K562 (cell line): ENCODE measurements around the gene AARSD1. TPM values are rescaled to one million over a fixed set of nuclear protein-coding genes. Genes with fewer than 3 reads are reported as not detected.

Experiments used
- ATAC-seq: fragments of 200-7000 bp; cut with Tn5 transposase; 3 replicates; pipeline ENCODE4 v1.9.1; 2020; ENCODE audit warnings: moderate library complexity
- BruUV-seq: library from RNA; stranded (reverse); fragments of 400-500 nt; replicated peaks from 2 replicates; lab custom pipeline; 2021; lab: Mats Ljungman, UMichigan
- CTCF ChIA-PET: fragments of 300-600 bp; formaldehyde crosslinking; extraction: SDS; loops from one replicate; lab custom pipeline; 2021; ENCODE audit warnings: low intra/inter-chr PET ratio; lab: Yijun Ruan, JAX
- POLR2A ChIA-PET: fragments of 300-600, 350-650 bp; sonication (Branson Sonifier 250); formaldehyde crosslinking; extraction: SDS; loops from one replicate; lab custom pipeline; 2021; ENCODE audit warnings: antibody characterized with exemption, inconsistent platforms; lab: Yijun Ruan, JAX
- DNase-seq, 4 experiments: peaks; one replicate each; pipeline versions ENCODE4 v3.0.0 to v3.0.0-alpha.2; 2011 to 2018; ENCODE audit warnings: low spot score in 3 of 4, mixed read lengths in 3 of 4; ENCODE audit errors: extremely low read depth in 1 of 4
- FAIRE-seq: peaks from 2 replicates; lab custom pipeline; 2011; peaks lifted over from hg19 to GRCh38; lab: Jason Lieb, UNC
- H2AFZ ChIP-seq: 2 replicates; pipeline ENCODE4 v1.6.0; 2011; ENCODE audit warnings: low read depth, low read length, control low read depth, inconsistent platforms
- H3K27ac ChIP-seq: fragments of 200-600 bp; 3 replicates; pipeline ENCODE4 v1.8.0; 2011; ENCODE audit warnings: low read depth, mild to moderate bottlenecking, control low read depth, inconsistent platforms, low read length, moderate library complexity, mixed read lengths; ENCODE audit errors: extremely low read depth
- H3K27me3 ChIP-seq, 2 experiments: fragments of 300-600 bp in 1 of 2; 2 replicates in 1 of 2; 3 replicates in 1 of 2; pipeline versions ENCODE4 v1.6.0 to v1.8.0; 2011; ENCODE audit warnings: inconsistent platforms in 2 of 2, low read length in 2 of 2, mild to moderate bottlenecking in 1 of 2, mixed read lengths in 1 of 2, moderate library complexity in 1 of 2; ENCODE audit not compliant: control insufficient read depth in 2 of 2, insufficient read depth in 2 of 2
- H3K36me3 ChIP-seq: fragments of 300-600 bp; 3 replicates; pipeline ENCODE4 v1.8.0; 2011; ENCODE audit warnings: mild to moderate bottlenecking, low read length, inconsistent platforms; ENCODE audit not compliant: control insufficient read depth, insufficient read depth
- H3K4me1 ChIP-seq, 2 experiments: fragments of 200-600 bp in 1 of 2; replicated peaks in 1 of 2; 2 replicates in 1 of 2; 3 replicates in 1 of 2; pipeline versions ENCODE4 v1.5.1 to v1.8.0; 2011; ENCODE audit warnings: inconsistent platforms in 2 of 2, low read length in 2 of 2, mild to moderate bottlenecking in 1 of 2, mixed read lengths in 1 of 2, moderate library complexity in 1 of 2; ENCODE audit not compliant: control insufficient read depth in 2 of 2, insufficient read depth in 2 of 2
- H3K4me2 ChIP-seq: 2 replicates; pipeline ENCODE4 v1.6.1; 2011; ENCODE audit warnings: low read length, control low read depth, inconsistent platforms, mixed read lengths; ENCODE audit not compliant: insufficient read depth
- H3K4me3 ChIP-seq: fragments of 200-600 bp; sonication (generic), shearing (Covaris generic); 2 replicates; pipeline ENCODE4 v1.5.1; 2016; ENCODE audit warnings: control low read depth, inconsistent platforms
- H3K79me2 ChIP-seq: fragments of 200-600 bp; 3 replicates; pipeline ENCODE4 v1.8.0; 2011; ENCODE audit warnings: low read length, inconsistent platforms; ENCODE audit not compliant: control insufficient read depth, insufficient read depth
- H3K9ac ChIP-seq, 2 experiments: 2 replicates each; pipeline versions ENCODE4 v1.6.0 to v1.6.1; 2011; ENCODE audit warnings: low read depth in 2 of 2, low read length in 2 of 2, control low read depth in 1 of 2, inconsistent platforms in 1 of 2, mild to moderate bottlenecking in 1 of 2, mixed read lengths in 1 of 2; ENCODE audit not compliant: insufficient read depth in 1 of 2
- H3K9me1 ChIP-seq: one replicate; pipeline ENCODE4 v1.6.0; 2011; ENCODE audit warnings: inconsistent platforms, mild to moderate bottlenecking, low read length, moderate library complexity; ENCODE audit not compliant: control insufficient read depth, insufficient read depth
- H3K9me3 ChIP-seq: replicated peaks from 2 replicates; pipeline ENCODE4 v1.5.1; 2011; ENCODE audit warnings: low read depth, low read length, inconsistent platforms; ENCODE audit not compliant: control insufficient read depth, insufficient read depth
- H4K20me1 ChIP-seq: replicated peaks from 2 replicates; pipeline ENCODE4 v1.6.1; 2011; ENCODE audit warnings: low read length, inconsistent platforms, mixed read lengths; ENCODE audit not compliant: control insufficient read depth, insufficient read depth
- CBX2 ChIP-seq: fragments of 200-600 bp; sonication (generic); IDR thresholded peaks from one replicate; pipeline ENCODE4 v1.6.1; 2012; ENCODE audit warnings: mild to moderate bottlenecking, low read length, inconsistent platforms; ENCODE audit not compliant: insufficient read depth, poor library complexity, severe bottlenecking
- ELF2 ChIP-seq: fragments of 250-450 bp; sonication (Bioruptor Pico); IDR thresholded peaks from 2 replicates; pipeline ENCODE4 v1.5.0; 2021; ENCODE audit warnings: mild to moderate bottlenecking
- PCBP1 ChIP-seq: fragments of 200-400 bp; formaldehyde crosslinking; IDR thresholded peaks from 2 replicates; pipeline ENCODE4 v1.6.1; 2018; ENCODE audit warnings: mild to moderate bottlenecking, low read depth, low read length; ENCODE audit not compliant: poor library complexity, severe bottlenecking
- PHF20 ChIP-seq: fragments of 450-650 bp; IDR thresholded peaks from 2 replicates; pipeline ENCODE4 v1.6.1; 2018; ENCODE audit not compliant: partially characterized antibody
- SMAD1 ChIP-seq: fragments of 150-350 bp; IDR thresholded peaks from 2 replicates; pipeline ENCODE4 v1.6.1; 2014; ENCODE audit warnings: low read length, low read depth; ENCODE audit not compliant: partially characterized antibody
- SMAD2 ChIP-seq: fragments of 150-350 bp; IDR thresholded peaks from 2 replicates; pipeline ENCODE4 v1.6.1; 2014; ENCODE audit warnings: low read depth, mild to moderate bottlenecking, low read length
- TBL1XR1 ChIP-seq, 2 experiments: IDR thresholded peaks; 2 replicates each; pipeline ENCODE4 v1.6.1; 2012; ENCODE audit warnings: improper control_type of control experiment in 2 of 2, low read length in 2 of 2, mild to moderate bottlenecking in 1 of 2
- ZFP36 ChIP-seq: fragments of 150-350 bp; IDR thresholded peaks from 2 replicates; pipeline ENCODE4 v1.6.1; 2018; ENCODE audit warnings: low read length, low read depth; ENCODE audit not compliant: partially characterized antibody
- WGBS: fragments of 100-300 bp; shearing (Covaris generic); methylation state at CpG from one replicate; pipeline ENCODE4 v1.1.6; 2016; ENCODE audit warnings: low coverage, mixed read lengths; ENCODE audit not compliant: insufficient coverage; ENCODE audit errors: missing lambda C conversion rate; 5-methylcytosine and 5-hydroxymethylcytosine counted together
- in situ Hi-C: fragments of 300-500 bp; cut with MboI; formaldehyde crosslinking; loops from 4 replicates; pipeline ENCODE4 v1.15.0; 2018; ENCODE audit warnings: inconsistent platforms, mixed read lengths
- intact Hi-C: fragments of 100-400 bp; cut with micrococcal nuclease; formaldehyde crosslinking; loops from 2 replicates; pipeline ENCODE4 v1.14.2; 2022
- polyA plus RNA-seq, 8 experiments: library from polyadenylated mRNA; depleted of rRNA in 4 of 8; stranded (reverse) in 5 of 8; unstranded in 3 of 8; fragments of >200 nt; fragmentation: Nextera tagmentation in 2 of 8; fragmentation: Illumina TruSeq in 1 of 8; extraction: Ambion mirVana in 2 of 8; extraction: Trizol in 1 of 8; gene quantifications; 2 replicates each; pipeline versions ENCODE4 v1.2.1 to v1.2.3, GENCODE V29; 2011 to 2014; ENCODE audit warnings: inconsistent platforms in 1 of 8, missing spikeins in 1 of 8
- total RNA-seq, 7 experiments: library from RNA; depleted of rRNA in 6 of 7; stranded (reverse); fragments of >200 nt in 6 of 7; fragmentation: Illumina TruSeq in 2 of 7; extraction: Trizol in 2 of 7; gene quantifications; 2 replicates each; pipeline versions ENCODE4 v1.2.1 to v1.2.3, GENCODE V29; 2011 to 2021; ENCODE audit warnings: low replicate concordance in 1 of 7
- TF ChIP-seq, protein P1 (sequence below), 2 experiments: fragments of 450-650 bp; IDR thresholded peaks; 2 replicates each; pipeline ENCODE4 v1.6.1; 2016; ENCODE audit warnings: mild to moderate bottlenecking in 2 of 2, borderline replicate concordance in 1 of 2, low read depth in 1 of 2, moderate library complexity in 1 of 2
- TF ChIP-seq, protein P2 (sequence below): sonication (generic); formaldehyde crosslinking; IDR thresholded peaks from 2 replicates; pipeline ENCODE4 v1.8.0; 2022; ENCODE audit warnings: mild to moderate bottlenecking, missing genetic modification reagents

AARSD1 gene
- total and polyA plus RNA-seq, 9 of the 15 experiments (the other 6 are each of a cell fraction or from before 2014, with no cell fraction given): 51.7 to 98.5 (median 68.6) TPM

DNA sequence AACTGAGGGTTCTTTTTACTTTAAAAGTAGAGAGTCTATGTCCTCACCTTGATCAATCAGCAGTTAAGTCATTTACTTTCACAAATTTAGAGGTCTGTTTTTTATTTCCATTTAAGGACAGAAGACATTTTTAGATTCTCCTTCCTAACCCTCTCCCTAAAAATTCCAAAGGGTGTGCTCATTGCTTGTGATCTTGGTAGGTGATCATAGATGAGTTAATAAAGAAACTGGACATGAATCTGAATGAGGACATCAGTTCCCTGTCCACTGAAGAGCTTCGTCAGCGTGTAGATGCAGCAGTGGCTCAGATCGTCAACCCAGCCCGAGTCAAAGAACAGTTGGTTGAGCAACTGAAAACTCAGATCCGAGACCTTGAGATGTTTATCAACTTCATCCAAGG is 24.9 kb upstream of the AARSD1 start:
- POLR2A ChIA-PET: no interaction called here
- H3K4me2 ChIP-seq: no peak overlapping the region
- no peaks in the 10 kb centered on the region for H3K9me3 ChIP-seq
- in situ Hi-C loops (no loop called here), intact Hi-C loops (no loop called here)
- no peak overlapping the region for H2AFZ ChIP-seq
- 0 out of 5 replicates have a peak, but pooled peaks cover 0 to 2% of the 10 kb centered on the region in 2 experiments for H3K4me1 ChIP-seq
- CTCF ChIA-PET: no interaction called here
- H3K79me2 ChIP-seq: peaks cover 9% of the 10 kb centered on the region
- BruUV-seq: no TSS peak
- WGBS: 96% methylated on average over 3 of the region's 5 CpGs
- no peak overlapping the region for H3K27ac ChIP-seq
- H3K9ac ChIP-seq: no peak overlapping the region
- no peak overlapping the region for H3K4me3 ChIP-seq
- H3K27me3 ChIP-seq: no peaks in the 10 kb centered on the region
- no peak for ATAC-seq
- peaks cover 88% of the 10 kb centered on the region for H3K36me3 ChIP-seq
- no peak for DNase-seq
- H4K20me1 ChIP-seq: no peaks in the 10 kb centered on the region
- H3K9me1 ChIP-seq: no peaks in the 10 kb centered on the region
- no peak for FAIRE-seq
- TF ChIP-seq CBX2 (no peak), SMAD1 (no peak), ZFP36 (no peak), SMAD2 (no peak), ELF2 (no peak), PCBP1 (no peak), TBL1XR1 (IDR thresholded peaks at IDR 0.05; ENCODE audit: low read length in 2 of 2) (no peak), PHF20 (no peak)
- TF ChIP-seq, protein P1, sequence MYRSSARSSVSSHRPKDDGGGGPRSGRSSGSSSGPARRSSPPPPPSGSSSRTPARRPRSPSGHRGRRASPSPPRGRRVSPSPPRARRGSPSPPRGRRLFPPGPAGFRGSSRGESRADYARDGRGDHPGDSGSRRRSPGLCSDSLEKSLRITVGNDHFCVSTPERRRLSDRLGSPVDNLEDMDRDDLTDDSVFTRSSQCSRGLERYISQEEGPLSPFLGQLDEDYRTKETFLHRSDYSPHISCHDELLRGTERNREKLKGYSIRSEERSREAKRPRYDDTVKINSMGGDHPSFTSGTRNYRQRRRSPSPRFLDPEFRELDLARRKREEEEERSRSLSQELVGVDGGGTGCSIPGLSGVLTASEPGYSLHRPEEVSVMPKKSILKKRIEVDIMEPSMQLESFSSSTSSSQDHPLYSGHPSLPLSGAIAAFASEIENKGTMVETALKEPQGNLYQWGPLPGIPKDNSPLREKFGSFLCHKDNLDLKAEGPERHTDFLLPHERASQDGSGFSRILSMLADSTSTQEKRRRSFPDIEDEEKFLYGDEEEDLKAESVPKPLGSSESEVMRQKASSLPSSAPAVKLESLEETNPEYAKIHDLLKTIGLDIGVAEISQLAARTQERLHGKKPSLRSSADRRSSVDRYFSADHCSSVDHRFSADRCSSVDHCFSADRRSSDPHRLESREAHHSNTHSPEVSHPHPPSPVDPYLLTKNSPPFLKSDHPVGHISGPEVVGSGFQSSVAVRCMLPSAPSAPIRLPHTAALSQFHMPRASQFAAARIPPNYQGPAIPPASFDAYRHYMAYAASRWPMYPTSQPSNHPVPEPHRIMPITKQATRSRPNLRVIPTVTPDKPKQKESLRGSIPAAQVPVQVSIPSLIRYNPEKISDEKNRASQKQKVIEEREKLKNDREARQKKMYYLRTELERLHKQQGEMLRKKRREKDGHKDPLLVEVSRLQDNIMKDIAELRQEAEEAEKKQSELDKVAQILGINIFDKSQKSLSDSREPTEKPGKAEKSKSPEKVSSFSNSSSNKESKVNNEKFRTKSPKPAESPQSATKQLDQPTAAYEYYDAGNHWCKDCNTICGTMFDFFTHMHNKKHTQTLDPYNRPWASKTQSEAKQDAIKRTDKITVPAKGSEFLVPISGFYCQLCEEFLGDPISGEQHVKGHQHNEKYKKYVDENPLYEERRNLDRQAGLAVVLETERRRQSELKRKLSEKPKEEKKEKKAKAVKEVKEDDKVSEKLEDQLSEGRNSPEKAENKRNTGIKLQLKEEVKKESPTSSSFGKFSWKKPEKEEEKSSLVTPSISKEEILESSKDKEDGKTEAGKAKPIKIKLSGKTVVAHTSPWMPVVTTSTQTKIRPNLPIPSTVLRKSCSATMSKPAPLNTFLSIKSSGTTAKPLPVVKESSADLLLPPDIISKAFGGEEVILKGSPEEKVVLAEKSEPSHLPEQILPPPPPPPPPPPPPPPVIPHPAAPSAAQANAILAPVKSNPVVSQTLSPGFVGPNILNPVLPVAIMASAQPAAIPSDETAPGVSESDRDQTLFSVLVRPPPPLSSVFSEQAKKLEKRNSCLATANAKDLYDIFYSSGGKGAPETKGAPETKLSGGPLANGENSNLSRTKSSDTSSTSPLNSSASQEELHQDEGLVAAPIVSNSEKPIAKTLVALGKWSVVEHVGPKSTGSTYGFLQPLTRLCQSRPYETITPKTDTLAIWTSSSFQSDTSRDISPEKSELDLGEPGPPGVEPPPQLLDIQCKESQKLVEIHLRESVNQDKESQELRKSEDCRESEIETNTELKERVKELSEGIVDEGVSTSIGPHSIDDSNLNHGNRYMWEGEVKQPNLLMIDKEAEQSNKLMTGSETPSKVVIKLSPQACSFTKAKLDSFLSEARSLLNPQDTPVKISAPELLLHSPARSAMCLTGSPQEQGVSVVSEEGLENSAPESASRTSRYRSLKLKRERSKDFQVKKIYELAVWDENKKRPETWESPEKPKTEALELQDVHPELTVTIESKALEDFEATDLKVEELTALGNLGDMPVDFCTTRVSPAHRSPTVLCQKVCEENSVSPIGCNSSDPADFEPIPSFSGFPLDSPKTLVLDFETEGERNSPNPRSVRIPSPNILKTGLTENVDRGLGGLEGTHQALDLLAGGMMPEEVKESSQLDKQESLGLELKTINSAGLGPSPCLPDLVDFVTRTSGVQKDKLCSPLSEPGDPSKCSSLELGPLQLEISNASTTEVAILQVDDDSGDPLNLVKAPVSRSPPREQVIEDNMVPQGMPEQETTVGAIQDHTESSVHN (IDR thresholded peaks at IDR 0.05; ENCODE audit: borderline replicate concordance in 1 of 2, low read depth in 1 of 2): no peak
- TF ChIP-seq, protein P2, sequence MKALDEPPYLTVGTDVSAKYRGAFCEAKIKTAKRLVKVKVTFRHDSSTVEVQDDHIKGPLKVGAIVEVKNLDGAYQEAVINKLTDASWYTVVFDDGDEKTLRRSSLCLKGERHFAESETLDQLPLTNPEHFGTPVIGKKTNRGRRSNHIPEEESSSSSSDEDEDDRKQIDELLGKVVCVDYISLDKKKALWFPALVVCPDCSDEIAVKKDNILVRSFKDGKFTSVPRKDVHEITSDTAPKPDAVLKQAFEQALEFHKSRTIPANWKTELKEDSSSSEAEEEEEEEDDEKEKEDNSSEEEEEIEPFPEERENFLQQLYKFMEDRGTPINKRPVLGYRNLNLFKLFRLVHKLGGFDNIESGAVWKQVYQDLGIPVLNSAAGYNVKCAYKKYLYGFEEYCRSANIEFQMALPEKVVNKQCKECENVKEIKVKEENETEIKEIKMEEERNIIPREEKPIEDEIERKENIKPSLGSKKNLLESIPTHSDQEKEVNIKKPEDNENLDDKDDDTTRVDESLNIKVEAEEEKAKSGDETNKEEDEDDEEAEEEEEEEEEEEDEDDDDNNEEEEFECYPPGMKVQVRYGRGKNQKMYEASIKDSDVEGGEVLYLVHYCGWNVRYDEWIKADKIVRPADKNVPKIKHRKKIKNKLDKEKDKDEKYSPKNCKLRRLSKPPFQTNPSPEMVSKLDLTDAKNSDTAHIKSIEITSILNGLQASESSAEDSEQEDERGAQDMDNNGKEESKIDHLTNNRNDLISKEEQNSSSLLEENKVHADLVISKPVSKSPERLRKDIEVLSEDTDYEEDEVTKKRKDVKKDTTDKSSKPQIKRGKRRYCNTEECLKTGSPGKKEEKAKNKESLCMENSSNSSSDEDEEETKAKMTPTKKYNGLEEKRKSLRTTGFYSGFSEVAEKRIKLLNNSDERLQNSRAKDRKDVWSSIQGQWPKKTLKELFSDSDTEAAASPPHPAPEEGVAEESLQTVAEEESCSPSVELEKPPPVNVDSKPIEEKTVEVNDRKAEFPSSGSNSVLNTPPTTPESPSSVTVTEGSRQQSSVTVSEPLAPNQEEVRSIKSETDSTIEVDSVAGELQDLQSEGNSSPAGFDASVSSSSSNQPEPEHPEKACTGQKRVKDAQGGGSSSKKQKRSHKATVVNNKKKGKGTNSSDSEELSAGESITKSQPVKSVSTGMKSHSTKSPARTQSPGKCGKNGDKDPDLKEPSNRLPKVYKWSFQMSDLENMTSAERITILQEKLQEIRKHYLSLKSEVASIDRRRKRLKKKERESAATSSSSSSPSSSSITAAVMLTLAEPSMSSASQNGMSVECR (CRISPR knock-in tag): no peak
